Activated naive CD4-positive, alpha-beta T cell treated with anti-CD3 and anti-CD28 coated beads, Interleukin-2, amount 50 U/mL, for 24 hours (primary cell): ENCODE measurements around the gene PCDH11Y.
"Not testable (repeated sequence)": the region's sequence is repeated elsewhere in the genome, so short reads cannot be mapped to it uniquely, and the experiment has no call there.

Experiments
- H3K27ac Mint-ChIP-seq: one replicate; pipeline ENCODE4 v1.8.0; 2021; ENCODE audit warnings: mild to moderate bottlenecking, mixed read lengths
- H3K27me3 Mint-ChIP-seq: one replicate; pipeline ENCODE4 v1.8.0; 2021; ENCODE audit warnings: mixed read lengths
- H3K36me3 Mint-ChIP-seq: one replicate; pipeline ENCODE4 v1.8.0; 2021; ENCODE audit warnings: mixed read lengths
- H3K4me1 Mint-ChIP-seq: one replicate; pipeline ENCODE4 v1.8.0; 2021; ENCODE audit warnings: mixed read lengths
- H3K4me3 Mint-ChIP-seq: one replicate; pipeline ENCODE4 v1.8.0; 2021; ENCODE audit warnings: mild to moderate bottlenecking, mixed read lengths
- H3K9me3 Mint-ChIP-seq: one replicate; pipeline ENCODE4 v1.8.0; 2021; ENCODE audit warnings: mixed read lengths

The PCDH11Y gene

GRCh38 chrY:5709788-5710381 lies 709.8 kb downstream of the PCDH11Y start:
- not testable (repeated sequence) for H3K36me3 Mint-ChIP-seq

GRCh38 chrY:5761403-5761802 lies 761.3 kb downstream of the PCDH11Y start:
- not testable (repeated sequence) for H3K9me3 Mint-ChIP-seq, H3K27ac Mint-ChIP-seq, H3K4me3 Mint-ChIP-seq, H3K4me1 Mint-ChIP-seq, H3K27me3 Mint-ChIP-seq, H3K36me3 Mint-ChIP-seq

More at GRCh38 chrY:5709788-5710381, 709.8 kb downstream of the PCDH11Y start:
- H3K4me1 Mint-ChIP-seq, H3K27me3 Mint-ChIP-seq, H3K9me3 Mint-ChIP-seq, H3K4me3 Mint-ChIP-seq, H3K27ac Mint-ChIP-seq: not testable (repeated sequence)

- not testable (repeated sequence) for H3K4me3 Mint-ChIP-seq, H3K4me1 Mint-ChIP-seq, H3K27me3 Mint-ChIP-seq, H3K9me3 Mint-ChIP-seq, H3K27ac Mint-ChIP-seq, H3K36me3 Mint-ChIP-seq
Measured at GRCh38 chrY:5776485-5776884, 776.4 kb downstream of the PCDH11Y start.
